HepG2 (cell line): Measurements from ENCODE around the gene TMEM44.

Experiments used
- ARID2 ChIP-seq: sonication (generic); formaldehyde crosslinking; IDR thresholded peaks from 2 replicates; pipeline ENCODE4 v1.8.1; 2022; ENCODE audit warnings: mild to moderate bottlenecking, missing genetic modification reagents, borderline replicate concordance
- EP300 ChIP-seq, 3 experiments: sonication (generic) in 1 of 3; formaldehyde crosslinking in 1 of 3; IDR thresholded peaks; 2 replicates each; pipeline versions ENCODE4 v1.5.1 to v1.6.1; 2011 to 2020; ENCODE audit warnings: low read depth in 2 of 3, low read length in 2 of 3, borderline replicate concordance in 1 of 3, improper control_type of control experiment in 1 of 3, mild to moderate bottlenecking in 1 of 3, missing genetic modification reagents in 1 of 3, moderate library complexity in 1 of 3
- FOXA1 ChIP-seq, 2 experiments: fragments of 450-650 bp in 1 of 2; sonication (generic) in 1 of 2; formaldehyde crosslinking in 1 of 2; IDR thresholded peaks; 2 replicates each; pipeline versions ENCODE4 v1.4.0 to v1.6.1; 2016 to 2020; ENCODE audit warnings: missing genetic modification reagents in 1 of 2
- GTF2F1 ChIP-seq: fragments of 150-350 bp; IDR thresholded peaks from 2 replicates; pipeline ENCODE4 v1.6.1; 2014; ENCODE audit warnings: low read length
- POLR2AphosphoS5 ChIP-seq: IDR thresholded peaks from 2 replicates; pipeline ENCODE4 v1.6.1; 2012; ENCODE audit warnings: low read depth, low read length
- ZNF510 ChIP-seq: sonication (generic); formaldehyde crosslinking; IDR thresholded peaks from 2 replicates; pipeline ENCODE4 v1.4.0; 2020; ENCODE audit warnings: low read depth, mild to moderate bottlenecking, missing genetic modification reagents
- TF ChIP-seq, protein P1 (sequence below): sonication (generic); formaldehyde crosslinking; IDR thresholded peaks from 2 replicates; pipeline ENCODE4 v1.4.0; 2020; ENCODE audit warnings: missing genetic modification reagents

DNA sequence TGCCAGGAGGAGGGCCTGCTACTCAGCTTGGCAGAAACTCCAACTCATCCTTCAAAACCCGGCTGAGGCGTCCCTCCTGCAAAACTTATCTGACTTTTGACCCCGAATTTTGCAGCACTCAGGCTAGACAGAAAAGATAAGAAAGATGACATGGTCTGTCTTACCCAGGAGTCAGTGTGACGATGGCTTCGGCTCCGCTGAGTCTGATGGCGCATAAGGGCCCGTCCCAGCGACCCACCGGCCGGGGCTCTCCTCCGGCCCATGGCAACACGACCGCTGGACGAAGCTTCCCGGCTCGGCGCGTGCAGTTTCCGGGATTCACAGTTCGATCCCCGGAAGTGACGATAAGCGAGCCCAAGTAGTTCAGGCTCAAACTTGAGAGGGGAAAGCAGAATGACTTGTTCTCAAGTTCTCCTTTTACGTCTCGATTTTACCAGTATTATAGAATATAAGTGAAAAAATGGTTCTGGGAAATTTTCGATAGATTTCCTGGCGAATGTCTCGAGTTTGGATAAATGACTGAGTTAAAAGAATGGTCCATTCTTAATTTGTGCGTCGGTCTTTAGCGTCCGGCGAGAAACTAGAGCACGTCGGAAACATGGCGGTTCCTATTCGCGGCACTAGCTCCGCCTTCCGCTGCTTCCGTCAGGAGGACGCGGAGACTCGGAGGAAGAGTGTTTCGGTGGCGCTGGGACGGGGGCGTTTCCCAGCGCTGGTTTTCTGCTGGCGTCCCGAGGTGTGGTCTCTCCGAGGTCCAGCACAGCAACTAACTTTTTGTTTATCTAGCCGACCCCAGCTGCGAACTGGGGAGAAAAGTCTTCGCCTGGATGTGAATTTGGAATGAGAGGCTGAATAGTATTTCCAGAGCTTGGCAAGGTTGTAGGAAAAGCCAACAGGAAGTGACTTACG is 38.9 kb upstream of the TMEM44 start, which contains the start of gene LSG1:
- no peak; a peak in 1 of 4 replicates for TF ChIP-seq EP300 (IDR thresholded peaks at IDR 0.05; ENCODE audit: low read depth in 2 of 2, low read length in 2 of 2)
- peak; percentile 9; the same call in 1 of the 2 replicates for TF ChIP-seq EP300 (CRISPR knock-in tag; IDR thresholded peaks at IDR 0.05; ENCODE audit: borderline replicate concordance)
- TF ChIP-seq, protein P1, sequence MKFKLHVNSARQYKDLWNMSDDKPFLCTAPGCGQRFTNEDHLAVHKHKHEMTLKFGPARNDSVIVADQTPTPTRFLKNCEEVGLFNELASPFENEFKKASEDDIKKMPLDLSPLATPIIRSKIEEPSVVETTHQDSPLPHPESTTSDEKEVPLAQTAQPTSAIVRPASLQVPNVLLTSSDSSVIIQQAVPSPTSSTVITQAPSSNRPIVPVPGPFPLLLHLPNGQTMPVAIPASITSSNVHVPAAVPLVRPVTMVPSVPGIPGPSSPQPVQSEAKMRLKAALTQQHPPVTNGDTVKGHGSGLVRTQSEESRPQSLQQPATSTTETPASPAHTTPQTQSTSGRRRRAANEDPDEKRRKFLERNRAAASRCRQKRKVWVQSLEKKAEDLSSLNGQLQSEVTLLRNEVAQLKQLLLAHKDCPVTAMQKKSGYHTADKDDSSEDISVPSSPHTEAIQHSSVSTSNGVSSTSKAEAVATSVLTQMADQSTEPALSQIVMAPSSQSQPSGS: peak; percentile 67; the same call in 1 of the 2 replicates
- 0 out of 2 replicates have a peak, but pooled peaks have one; percentile 61 for TF ChIP-seq ZNF510 (CRISPR knock-in tag)
- TF ChIP-seq FOXA1 (IDR thresholded peaks at IDR 0.05): no peak
- TF ChIP-seq FOXA1 (CRISPR knock-in tag; IDR thresholded peaks at IDR 0.05): peak; percentile 28; the same call in 1 of the 2 replicates
- TF ChIP-seq GTF2F1: no peak
- no peak for TF ChIP-seq ARID2 (CRISPR knock-in tag)
- peak; percentile 63 for TF ChIP-seq POLR2AphosphoS5
